ENCODE results near the gene BIRC6.

- TF ChIP-seq CTCF (IDR thresholded peaks at IDR 0.05; ENCODE audit: poor library complexity) (no peak), EZH2 (IDR thresholded peaks at IDR 0.05; ENCODE audit: borderline replicate concordance) (no peak)
These were observed 266.5 kb downstream of the BIRC6 start for GRCh38 chr2:32623311-32623706.
